ENCODE results near the gene CD46.

The CD46 gene

GRCh38 chr1:207779008-207779407, 27.2 kb downstream of the CD46 start:
- Histone ChIP-seq H3K27me3 (no peaks in the 10 kb centered on the region), H3K4me3 (ENCODE audit: low read depth in 1 of 2, low read length in 1 of 2) (no peak overlapping the region), H3K9me3 (no peaks in the 10 kb centered on the region), H3K4me1 (ENCODE audit: control insufficient read depth in 1 of 2, insufficient read depth in 1 of 2, low read depth in 1 of 2, low read length in 1 of 2) (no peaks in the 10 kb centered on the region), H3K27ac (peak overlapping the region; percentile 25), H3K36me3 (peaks cover 56% of the 10 kb centered on the region)
- TF ChIP-seq CTCF (IDR thresholded peaks at IDR 0.05), result no peak

- peaks cover 66% of the 10 kb centered on the region for H3K36me3 ChIP-seq
- no peak overlapping the region for H3K27ac ChIP-seq
- no peak overlapping the region for H3K4me3 ChIP-seq (ENCODE audit: low read depth in 1 of 2, low read length in 1 of 2)
- H3K27me3 ChIP-seq, result no peaks in the 10 kb centered on the region
- no peaks in the 10 kb centered on the region for H3K4me1 ChIP-seq (ENCODE audit: control insufficient read depth in 1 of 2, insufficient read depth in 1 of 2, low read depth in 1 of 2, low read length in 1 of 2)
- TF ChIP-seq CTCF (IDR thresholded peaks at IDR 0.05), result no peak
- H3K9me3 ChIP-seq, result no peaks in the 10 kb centered on the region
These were observed 29.5 kb downstream of the CD46 start for GRCh38 chr1:207781312-207781711.

GRCh38 chr1:207787776-207788175, 35.9 kb downstream of the CD46 start:
- Histone ChIP-seq H3K4me3 (ENCODE audit: low read depth in 1 of 2, low read length in 1 of 2) (no peak overlapping the region), H3K27me3 (no peaks in the 10 kb centered on the region), H3K27ac (no peak overlapping the region), H3K9me3 (no peaks in the 10 kb centered on the region), H3K36me3 (peaks cover 97% of the 10 kb centered on the region), H3K4me1 (ENCODE audit: control insufficient read depth in 1 of 2, insufficient read depth in 1 of 2, low read depth in 1 of 2, low read length in 1 of 2) (no peaks in the 10 kb centered on the region)
- TF ChIP-seq CTCF (IDR thresholded peaks at IDR 0.05), result no peak

GRCh38 chr1:207789386-207789785, 37.5 kb downstream of the CD46 start:
- H3K9me3 ChIP-seq, result no peaks in the 10 kb centered on the region
- no peak for TF ChIP-seq CTCF (IDR thresholded peaks at IDR 0.05)
- no peak overlapping the region for H3K4me3 ChIP-seq (ENCODE audit: low read depth in 1 of 2, low read length in 1 of 2)
- H3K36me3 ChIP-seq, result peaks cover 97% of the 10 kb centered on the region
- no peaks in the 10 kb centered on the region for H3K4me1 ChIP-seq (ENCODE audit: control insufficient read depth in 1 of 2, insufficient read depth in 1 of 2, low read depth in 1 of 2, low read length in 1 of 2)
- H3K27ac ChIP-seq, result no peak overlapping the region
- no peaks in the 10 kb centered on the region for H3K27me3 ChIP-seq

- H3K27ac ChIP-seq, result no peak overlapping the region
- no peak for TF ChIP-seq CTCF (IDR thresholded peaks at IDR 0.05)
- H3K9me3 ChIP-seq, result no peaks in the 10 kb centered on the region
These were observed 38.2 kb downstream of the CD46 start for GRCh38 chr1:207789792-207790787.

More at GRCh38 chr1:207789792-207790787, 38.2 kb downstream of the CD46 start:
- Histone ChIP-seq H3K4me3 (ENCODE audit: low read depth in 1 of 2, low read length in 1 of 2) (no peak overlapping the region), H3K36me3 (peaks cover 97% of the 10 kb centered on the region), H3K4me1 (ENCODE audit: control insufficient read depth in 1 of 2, insufficient read depth in 1 of 2, low read depth in 1 of 2, low read length in 1 of 2) (no peaks in the 10 kb centered on the region), H3K27me3 (no peaks in the 10 kb centered on the region)
